Thyroid gland (tissue), 4 donors: ENCODE results near the gene NPY5R. TPM values are rescaled to one million over a fixed set of nuclear protein-coding genes. Genes with fewer than 3 reads are reported as not detected.

ENCODE experiments used
- DNase-seq, 2 donors: peaks; one replicate each; pipeline ENCODE4 v3.0.0-alpha.2; 2019
- H3K27ac ChIP-seq, 3 donors: fragments of 200-600 bp; sonication (generic); 1 replicate in 2 of 3; 2 replicates in 1 of 3; pipeline ENCODE4 v1.5.1; 2016 to 2019; ENCODE audit warnings: mild to moderate bottlenecking in 1 of 3, moderate library complexity in 1 of 3
- H3K27me3 ChIP-seq: fragments of 200-600 bp; sonication (generic); one replicate; pipeline ENCODE4 v1.5.1; 2019
- H3K36me3 ChIP-seq, 2 donors: fragments of 200-600 bp; sonication (generic); one replicate each; pipeline ENCODE4 v1.5.1; 2016 to 2019
- H3K4me1 ChIP-seq, 2 donors: fragments of 200-600 bp; sonication (generic); one replicate each; pipeline ENCODE4 v1.5.1; 2017 to 2019
- H3K4me3 ChIP-seq, 3 donors: fragments of 200-600 bp; sonication (generic); replicated peaks in 1 of 3; 1 replicate in 2 of 3; 2 replicates in 1 of 3; pipeline ENCODE4 v1.5.1; 2016; ENCODE audit warnings: mild to moderate bottlenecking in 1 of 3
- H3K9me3 ChIP-seq: fragments of 200-600 bp; sonication (generic); one replicate; pipeline ENCODE4 v1.5.1; 2017
- POLR2A ChIP-seq, 2 donors: fragments of 450-650 bp; IDR thresholded peaks; one replicate each; pipeline ENCODE4 v1.6.1; 2017; ENCODE audit warnings: antibody characterized with exemption in 2 of 2, mild to moderate bottlenecking in 2 of 2, moderate library complexity in 1 of 2
- WGBS, 2 donors: methylation state at CpG; one replicate each; pipeline ENCODE4 v1.1.5; 2017; 5-methylcytosine and 5-hydroxymethylcytosine counted together
- intact Hi-C: fragments of 100-400 bp; cut with DNase I; formaldehyde crosslinking; loops from one replicate; pipeline ENCODE4 v1.15.1; 2023
- total RNA-seq, 4 donors: library from RNA; depleted of rRNA; stranded (reverse); fragments of >200 nt; gene quantifications; one replicate each; pipeline ENCODE4 v1.2.3, GENCODE V29; 2016
- TF ChIP-seq, protein P1 (sequence below), 6 experiments: fragments of 200-600 bp in 3 of 6; fragments of 450-650 bp in 3 of 6; sonication (generic) in 3 of 6; IDR thresholded peaks; one replicate each; pipeline ENCODE4 v1.5.1; 2016 to 2019; ENCODE audit warnings: antibody characterized with exemption in 6 of 6, mild to moderate bottlenecking in 2 of 6, inconsistent platforms in 1 of 6, moderate library complexity in 1 of 6

NPY5R gene
- under 1 TPM in 3 of 4 donors, not detected in 1; 0.22 to 0.67 (median 0.54) TPM for total RNA-seq

DNA sequence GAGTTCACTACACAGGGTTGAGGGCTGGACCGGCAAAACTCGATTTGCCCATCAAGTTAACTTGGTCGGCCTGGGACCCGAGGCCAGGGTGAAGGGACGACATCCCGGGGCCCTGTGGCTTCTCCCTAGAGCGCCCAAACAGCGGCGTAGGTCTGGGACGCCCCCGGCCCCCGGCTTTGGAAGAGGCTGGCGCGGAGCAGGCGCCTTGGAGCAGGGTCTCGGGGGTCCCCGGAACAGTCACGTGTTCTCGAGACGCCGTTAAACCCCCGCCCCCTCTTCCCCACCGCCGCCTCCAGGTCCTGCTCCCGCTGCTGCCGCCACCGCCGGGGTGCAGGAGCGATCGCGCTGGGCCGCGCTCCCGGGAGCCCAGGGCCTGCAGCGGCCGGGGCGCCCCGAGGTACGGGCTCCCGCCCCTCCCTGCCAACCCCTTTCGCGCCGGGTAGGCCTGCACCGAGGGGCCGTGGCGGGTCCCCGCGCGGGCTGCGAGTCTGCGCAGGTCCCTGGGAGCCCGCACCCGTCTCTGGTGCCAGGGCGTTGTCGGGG lies at the start of gene NPY5R:
NPY5R (plus strand) TSS at position 289 of the 543 bp plus-strand sequence. CDS start 6,382 bp downstream, outside the sequence.
- H3K27ac ChIP-seq = peak within 1 kb of the TSS; percentile 39 to 52 (median 51)
- H3K4me1 ChIP-seq = peaks cover 0 to 13% of the 10 kb centered on the region in 2 donors
- H3K4me3 ChIP-seq = peak within 1 kb of the TSS in 2 of 3 donors; percentile 28 to 31
- DNase-seq = no peak
- peaks cover 6% of the 10 kb centered on the region for H3K27me3 ChIP-seq
- 0 to 2% methylated on average over 9 to 27 of the region's 55 CpGs for WGBS, 2 donors
- H3K36me3 ChIP-seq = no peaks in the 10 kb centered on the region
- H3K9me3 ChIP-seq = no peaks in the 10 kb centered on the region
- TF ChIP-seq, protein P1, sequence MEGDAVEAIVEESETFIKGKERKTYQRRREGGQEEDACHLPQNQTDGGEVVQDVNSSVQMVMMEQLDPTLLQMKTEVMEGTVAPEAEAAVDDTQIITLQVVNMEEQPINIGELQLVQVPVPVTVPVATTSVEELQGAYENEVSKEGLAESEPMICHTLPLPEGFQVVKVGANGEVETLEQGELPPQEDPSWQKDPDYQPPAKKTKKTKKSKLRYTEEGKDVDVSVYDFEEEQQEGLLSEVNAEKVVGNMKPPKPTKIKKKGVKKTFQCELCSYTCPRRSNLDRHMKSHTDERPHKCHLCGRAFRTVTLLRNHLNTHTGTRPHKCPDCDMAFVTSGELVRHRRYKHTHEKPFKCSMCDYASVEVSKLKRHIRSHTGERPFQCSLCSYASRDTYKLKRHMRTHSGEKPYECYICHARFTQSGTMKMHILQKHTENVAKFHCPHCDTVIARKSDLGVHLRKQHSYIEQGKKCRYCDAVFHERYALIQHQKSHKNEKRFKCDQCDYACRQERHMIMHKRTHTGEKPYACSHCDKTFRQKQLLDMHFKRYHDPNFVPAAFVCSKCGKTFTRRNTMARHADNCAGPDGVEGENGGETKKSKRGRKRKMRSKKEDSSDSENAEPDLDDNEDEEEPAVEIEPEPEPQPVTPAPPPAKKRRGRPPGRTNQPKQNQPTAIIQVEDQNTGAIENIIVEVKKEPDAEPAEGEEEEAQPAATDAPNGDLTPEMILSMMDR (IDR thresholded peaks at IDR 0.05) = no peak
- TF ChIP-seq POLR2A (IDR thresholded peaks at IDR 0.05) = no peak
- intact Hi-C loops = no loop called here

DNA sequence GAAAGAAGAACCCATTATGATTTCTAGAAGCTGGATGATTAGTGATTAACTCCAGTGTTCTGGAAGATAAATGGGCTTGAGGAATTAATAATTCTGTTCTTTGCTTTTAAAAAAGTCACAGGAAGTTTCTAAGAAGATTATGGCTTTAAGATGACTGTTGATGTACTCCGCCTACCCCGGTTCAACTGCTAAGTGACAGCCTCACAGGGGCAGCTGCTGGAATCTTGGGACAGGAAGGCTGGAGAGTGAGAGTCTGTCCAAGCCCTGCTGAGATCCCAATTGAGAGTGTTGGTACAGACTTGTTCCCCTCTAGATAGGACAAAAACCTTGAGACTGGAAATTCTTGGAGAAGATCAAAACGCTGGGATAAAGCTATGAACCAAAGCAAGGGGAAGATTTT lies 48.6 kb upstream of the NPY5R start:
- H3K4me3 ChIP-seq = no peak overlapping the region
- H3K9me3 ChIP-seq = no peaks in the 10 kb centered on the region
- no peak overlapping the region for H3K27ac ChIP-seq
- H3K4me1 ChIP-seq = no peaks in the 10 kb centered on the region
- intact Hi-C loops = no loop called here
- no peaks in the 10 kb centered on the region for H3K36me3 ChIP-seq
- no peaks in the 10 kb centered on the region for H3K27me3 ChIP-seq
- 74 to 86% methylated on average over 3 of the region's 3 CpGs for WGBS, 2 donors
- no peak for DNase-seq
- no peak for TF ChIP-seq POLR2A (IDR thresholded peaks at IDR 0.05)
- TF ChIP-seq, protein P1 (IDR thresholded peaks at IDR 0.05) = no peak

DNA sequence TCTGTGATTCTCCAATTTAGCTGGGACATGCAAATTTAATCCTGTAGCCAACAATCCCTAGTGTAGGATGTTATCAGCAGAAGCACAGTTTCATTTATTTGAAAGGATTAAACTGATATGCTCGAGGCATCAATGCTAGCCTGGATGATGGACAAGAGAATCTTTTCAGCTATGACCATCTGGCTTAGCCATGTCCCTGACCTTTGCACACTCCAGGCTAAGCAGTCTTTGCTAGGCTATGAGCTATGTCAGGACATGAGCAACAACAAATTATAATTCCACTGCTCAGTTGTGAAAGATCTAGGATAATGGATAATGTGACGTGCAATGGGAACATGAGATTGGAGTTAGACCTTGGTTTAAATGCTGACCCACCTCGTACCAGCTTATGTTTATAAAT lies 43.2 kb upstream of the NPY5R start:
- H3K36me3 ChIP-seq = no peaks in the 10 kb centered on the region
- DNase-seq = no peak
- 64 to 66% methylated on average over 3 of the region's 3 CpGs for WGBS, 2 donors
- no peaks in the 10 kb centered on the region for H3K27me3 ChIP-seq
- intact Hi-C loops = no loop called here
- TF ChIP-seq, protein P1 (IDR thresholded peaks at IDR 0.05) = no peak
- TF ChIP-seq POLR2A (IDR thresholded peaks at IDR 0.05) = no peak
- no peak overlapping the region for H3K4me3 ChIP-seq
- no peaks in the 10 kb centered on the region for H3K4me1 ChIP-seq
- H3K9me3 ChIP-seq = no peaks in the 10 kb centered on the region
- H3K27ac ChIP-seq = no peak overlapping the region

DNA sequence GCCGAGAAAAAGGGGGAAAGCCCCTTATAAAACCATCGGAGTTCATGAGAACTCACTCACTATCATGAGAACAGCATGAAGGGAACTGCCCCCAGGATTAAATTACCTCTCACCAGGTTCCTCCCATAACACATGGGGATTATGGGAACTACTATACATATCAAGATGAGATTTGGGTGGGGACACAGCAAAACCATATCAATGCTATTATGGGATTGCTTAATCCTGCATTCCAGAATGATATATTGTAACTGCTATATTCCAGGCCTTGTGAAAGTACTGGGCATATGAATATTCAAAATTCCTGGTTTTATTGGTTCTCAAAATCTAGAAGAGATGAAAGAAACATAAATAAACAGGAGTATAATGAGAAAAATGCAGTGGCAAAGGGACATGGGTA lies 40.6 kb upstream of the NPY5R start:
- 87 to 94% methylated on average over 2 of the region's 2 CpGs for WGBS, 2 donors
- no peak overlapping the region for H3K4me3 ChIP-seq
- H3K9me3 ChIP-seq = no peaks in the 10 kb centered on the region
- TF ChIP-seq, protein P1 (IDR thresholded peaks at IDR 0.05) = no peak
- no peak for TF ChIP-seq POLR2A (IDR thresholded peaks at IDR 0.05)
- no peak overlapping the region for H3K27ac ChIP-seq
- no peaks in the 10 kb centered on the region for H3K4me1 ChIP-seq
- no peaks in the 10 kb centered on the region for H3K27me3 ChIP-seq
- H3K36me3 ChIP-seq = no peaks in the 10 kb centered on the region
- intact Hi-C loops = no loop called here
- no peak for DNase-seq

DNA sequence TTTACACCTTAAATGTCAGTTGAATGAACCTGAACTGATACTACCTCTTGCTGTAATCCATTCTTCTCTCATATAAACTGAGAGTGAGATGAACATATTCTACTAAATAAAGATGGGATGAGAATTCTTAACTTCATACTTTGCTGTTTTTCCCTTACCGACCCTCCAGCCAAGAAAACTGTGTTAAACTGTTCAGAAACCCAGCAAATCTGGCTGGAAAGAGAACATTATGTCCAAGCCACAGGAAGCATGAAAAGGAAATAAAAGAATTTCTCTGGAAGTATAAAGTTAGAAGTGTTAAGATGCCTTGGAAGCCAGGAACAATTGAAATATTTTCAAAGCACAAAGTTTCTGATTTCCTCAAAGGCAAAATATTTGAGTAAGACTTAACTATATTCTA lies 34.2 kb upstream of the NPY5R start:
- 67% methylated on average over 1 of the region's 1 CpG for WGBS, 2 donors
- Histone ChIP-seq H3K27me3 (no peaks in the 10 kb centered on the region), H3K36me3 (no peaks in the 10 kb centered on the region)

More for the DNA sequence above, 34.2 kb upstream of the NPY5R start:
- no peaks in the 10 kb centered on the region for H3K9me3 ChIP-seq
- intact Hi-C loops = no loop called here
- no peak for DNase-seq
- H3K27ac ChIP-seq = no peak overlapping the region
- no peak for TF ChIP-seq POLR2A (IDR thresholded peaks at IDR 0.05)
- TF ChIP-seq, protein P1 (IDR thresholded peaks at IDR 0.05) = no peak
- no peak overlapping the region for H3K4me3 ChIP-seq
- no peaks in the 10 kb centered on the region for H3K4me1 ChIP-seq
